Panc1 (cell line): ENCODE results near the gene PAK6. TPM values are rescaled to one million over a fixed set of nuclear protein-coding genes. Genes with fewer than 3 reads are reported as not detected.

Source experiments
- ATAC-seq: fragments of 200-7000 bp; cut with Tn5 transposase; 2 replicates; pipeline ENCODE4 v1.9.1; 2020; ENCODE audit warnings: mild to moderate bottlenecking, moderate library complexity
- BruUV-seq: library from RNA; stranded (reverse); fragments of 400-500 nt; replicated peaks from 2 replicates; lab custom pipeline; 2021; lab: Mats Ljungman, UMichigan
- CTCF ChIA-PET: fragments of 300-600 bp; sonication (Branson Sonifier 250); formaldehyde crosslinking; loops from one replicate; lab custom pipeline; 2022; ENCODE audit warnings: antibody characterized with exemption; lab: Charles Lee
- POLR2A ChIA-PET: fragments of 300-600 bp; sonication (Branson Sonifier 250); formaldehyde crosslinking; loops from one replicate; lab custom pipeline; 2022; ENCODE audit warnings: antibody characterized with exemption; lab: Charles Lee
- DNase-seq: peaks from one replicate; pipeline ENCODE4 v3.0.0-alpha.2; 2010; ENCODE audit warnings: low read depth, low spot score
- H3K27ac ChIP-seq: 2 replicates; pipeline ENCODE4 v1.5.1; 2011; ENCODE audit warnings: mild to moderate bottlenecking, low read length, inconsistent platforms
- H3K27me3 ChIP-seq: fragments of 200-500 bp; sonication (Bioruptor generic); 2 replicates; pipeline ENCODE4 v1.6.0; 2014; ENCODE audit warnings: low read length, inconsistent platforms; ENCODE audit not compliant: control insufficient read depth, insufficient read depth
- H3K36me3 ChIP-seq: fragments of 200-500 bp; sonication (Bioruptor generic); 2 replicates; pipeline ENCODE4 v1.5.1; 2014; ENCODE audit warnings: inconsistent platforms, mild to moderate bottlenecking, low read length, moderate library complexity; ENCODE audit not compliant: control insufficient read depth, insufficient read depth
- H3K4me1 ChIP-seq: 2 replicates; pipeline ENCODE4 v1.5.1; 2011; ENCODE audit warnings: inconsistent platforms, mild to moderate bottlenecking, low read length, moderate library complexity; ENCODE audit not compliant: control insufficient read depth, insufficient read depth
- H3K4me3 ChIP-seq, 2 experiments: 2 replicates each; pipeline ENCODE4 v1.5.1; 2011 to 2012; ENCODE audit warnings: low read depth in 2 of 2, low read length in 2 of 2, mild to moderate bottlenecking in 2 of 2, inconsistent platforms in 1 of 2, moderate library complexity in 1 of 2
- H3K9me3 ChIP-seq: fragments of 200-500 bp; sonication (Bioruptor generic); 2 replicates; pipeline ENCODE4 v1.5.1; 2014; ENCODE audit warnings: low read depth, mild to moderate bottlenecking, inconsistent platforms, low read length, moderate library complexity; ENCODE audit not compliant: control insufficient read depth, insufficient read depth
- CTCF ChIP-seq: fragments of 450-650 bp; IDR thresholded peaks from 2 replicates; pipeline ENCODE4 v1.5.1; 2017; ENCODE audit warnings: mild to moderate bottlenecking
- POLR2AphosphoS5 ChIP-seq: IDR thresholded peaks from 2 replicates; pipeline ENCODE4 v1.6.1; 2012; ENCODE audit warnings: mild to moderate bottlenecking, low read depth, low read length, moderate library complexity
- REST ChIP-seq, 2 experiments: IDR thresholded peaks; 2 replicates each; pipeline ENCODE4 v1.6.1; 2011 to 2012; ENCODE audit warnings: low read depth in 2 of 2, control low read depth in 1 of 2, low read length in 1 of 2, mild to moderate bottlenecking in 1 of 2, moderate library complexity in 1 of 2; ENCODE audit not compliant: insufficient read depth in 1 of 2
- SIN3A ChIP-seq: IDR thresholded peaks from 2 replicates; pipeline ENCODE4 v1.6.1; 2012; ENCODE audit warnings: low read depth, mild to moderate bottlenecking, low read length, moderate library complexity, borderline replicate concordance; ENCODE audit not compliant: insufficient read depth
- TCF7L2 ChIP-seq: IDR thresholded peaks from 2 replicates; pipeline ENCODE4 v1.6.1; 2011; ENCODE audit warnings: mild to moderate bottlenecking, low read depth, low read length, inconsistent platforms
- in situ Hi-C: cut with HindIII; loops from 2 replicates; pipeline ENCODE4 v1.10.0; 2016; ENCODE audit warnings: low sequenced_read_pairs, low pct_unique_long_range_greater_than_20kb
- intact Hi-C: fragments of 100-400 bp; cut with micrococcal nuclease; formaldehyde crosslinking; loops from one replicate; pipeline ENCODE4 v1.10.0; 2022; ENCODE audit not compliant: unreplicated experiment
- total RNA-seq: library from RNA; stranded (reverse); gene quantifications from one replicate; pipeline ENCODE4 v1.2.1, GENCODE V29; 2021; ENCODE audit not compliant: unreplicated experiment

Gene PAK6
- total RNA-seq, 1 experiment from 2014 or later = 6.3 TPM

- no peak for TF ChIP-seq CTCF
- TF ChIP-seq REST (IDR thresholded peaks at IDR 0.05; ENCODE audit: insufficient read depth in 1 of 2, low read depth in 2 of 2, low read length in 1 of 2) = no peak
- no peak for TF ChIP-seq TCF7L2
- TF ChIP-seq SIN3A = no peak
- TF ChIP-seq POLR2AphosphoS5 = no peak
- CTCF ChIA-PET = no interaction called here
- Histone ChIP-seq H3K4me3 (no peak overlapping the region), H3K27ac (no peak overlapping the region), H3K27me3 (no peaks in the 10 kb centered on the region), H3K9me3 (no peaks in the 10 kb centered on the region), H3K4me1 (no peaks in the 10 kb centered on the region), H3K36me3 (peaks cover 19% of the 10 kb centered on the region; the same call in 1 of the 2 replicates)
- no peak for DNase-seq
- no peak for ATAC-seq
- no TSS peak for BruUV-seq
- POLR2A ChIA-PET = no interaction called here
- in situ Hi-C loops (no loop called here), intact Hi-C loops (no loop called here)
Measured at GRCh38 chr15:40222131-40222530, 16.7 kb upstream of the PAK6 start.

GRCh38 chr15:40226736-40227135 is 12.1 kb upstream of the PAK6 start:
- DNase-seq = no peak
- peaks cover 4% of the 10 kb centered on the region; the same call in 1 of the 2 replicates for H3K36me3 ChIP-seq
- POLR2A ChIA-PET = no interaction called here
- H3K4me1 ChIP-seq = no peaks in the 10 kb centered on the region
- H3K9me3 ChIP-seq = no peaks in the 10 kb centered on the region
- no peak overlapping the region for H3K4me3 ChIP-seq
- CTCF ChIA-PET = no interaction called here
- intact Hi-C loops = no loop called here
- in situ Hi-C loops = no loop called here
- no peak for ATAC-seq
- H3K27ac ChIP-seq = no peak overlapping the region
- TF ChIP-seq CTCF (no peak), REST (IDR thresholded peaks at IDR 0.05; ENCODE audit: insufficient read depth in 1 of 2, low read depth in 2 of 2, low read length in 1 of 2) (no peak), SIN3A (no peak), TCF7L2 (no peak), POLR2AphosphoS5 (no peak)
- H3K27me3 ChIP-seq = no peaks in the 10 kb centered on the region
- no TSS peak for BruUV-seq
